Astrocyte of the hippocampus (primary cell): ENCODE results near the gene CEACAM6.

Experiments used
- DNase-seq: peaks from one replicate; pipeline ENCODE4 v3.0.0; 2011; ENCODE audit warnings: low read depth, low spot score

The CEACAM6 gene

DNA sequence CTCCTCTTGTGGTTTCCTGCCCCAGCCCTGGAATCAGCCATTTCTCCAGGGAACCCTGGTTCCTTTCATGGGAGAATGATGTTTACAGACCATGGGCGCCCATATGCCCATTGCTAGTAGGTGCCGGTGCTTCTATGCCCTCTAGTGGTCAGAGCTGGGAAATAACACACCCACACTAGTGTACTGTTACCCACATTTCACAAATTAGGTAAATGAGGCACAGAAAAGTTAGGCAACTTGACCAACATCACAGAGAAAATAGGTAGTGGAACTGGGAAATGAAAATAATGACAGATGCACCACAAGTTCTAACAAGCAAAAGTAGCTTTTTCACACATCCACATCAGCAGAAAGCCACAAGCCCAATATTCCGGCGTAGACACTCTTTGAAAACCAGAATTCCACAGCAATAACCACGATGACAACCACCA, 39.7 kb downstream of the CEACAM6 start:
- DNase-seq, result peak; percentile 48

DNA sequence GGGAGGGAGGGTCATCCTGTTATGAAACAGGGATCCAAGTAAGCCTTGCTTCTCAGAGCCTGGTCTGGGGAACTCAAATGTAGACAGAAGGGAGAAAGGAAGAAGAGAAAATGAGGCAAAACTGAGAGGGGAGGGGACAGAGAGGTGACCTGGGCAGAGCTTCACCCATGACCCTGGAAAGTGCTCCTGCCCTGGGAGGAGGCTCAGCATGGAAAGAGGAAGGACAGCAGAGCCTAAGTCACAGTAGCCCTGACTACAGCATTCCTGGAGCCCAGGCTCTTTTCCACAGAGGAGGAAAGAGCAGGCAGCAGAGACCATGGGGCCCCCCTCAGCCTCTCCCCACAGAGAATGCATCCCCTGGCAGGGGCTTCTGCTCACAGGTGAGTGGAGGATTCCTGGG, 41.0 kb downstream of the CEACAM6 start, which contains the start of gene CEACAM3:
TSS of gene CEACAM3 (plus strand) at position 226 of the 400 bp plus-strand sequence. CDS start at position 317, 91 bp downstream.
- DNase-seq, result no peak

DNA sequence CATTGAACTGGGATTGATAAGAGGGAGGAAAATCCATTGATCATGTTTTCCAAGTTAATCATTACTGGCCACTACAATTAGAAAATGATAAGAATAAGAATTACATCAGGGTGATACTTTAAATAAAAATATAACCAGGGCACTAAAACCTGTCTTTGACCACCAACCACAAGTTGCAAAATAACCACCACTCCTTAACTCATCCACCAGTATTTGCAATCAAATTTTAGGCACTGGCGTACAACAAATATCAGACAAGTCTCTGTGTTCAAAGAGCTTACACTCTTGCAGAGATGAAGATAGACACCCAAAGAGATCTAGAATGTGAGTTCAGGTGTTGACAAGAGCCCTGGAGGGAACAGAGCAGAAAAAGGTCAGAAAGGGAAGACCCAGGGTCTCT, 41.6 kb downstream of the CEACAM6 start:
- no peak for DNase-seq

DNA sequence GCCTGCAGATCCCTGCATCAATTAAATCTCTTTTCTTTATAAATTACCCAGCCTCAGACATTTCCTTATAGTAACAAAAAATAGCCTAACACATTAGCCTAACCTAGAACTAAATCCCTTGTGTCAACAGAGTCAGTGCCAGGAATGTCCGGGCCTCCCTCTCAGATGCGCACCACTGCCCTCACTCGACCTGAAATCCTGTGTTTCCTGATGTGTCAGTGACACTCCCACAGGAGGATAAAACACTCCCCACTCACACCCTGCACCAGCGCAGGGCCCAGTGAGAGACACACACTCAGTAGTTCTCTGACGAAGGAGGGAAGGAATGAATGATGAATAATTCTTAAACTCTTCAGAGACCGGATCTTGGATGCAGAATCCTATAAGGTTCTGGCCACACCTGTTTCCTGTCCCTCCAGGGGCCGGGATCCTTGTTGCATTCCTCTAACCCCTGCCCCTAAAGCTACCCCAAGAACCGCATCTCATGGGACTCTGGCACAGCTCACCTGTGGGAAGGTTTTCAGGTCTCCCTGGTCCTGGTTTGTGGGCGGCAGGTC, 44.2 kb downstream of the CEACAM6 start:
- DNase-seq, result no peak

DNA sequence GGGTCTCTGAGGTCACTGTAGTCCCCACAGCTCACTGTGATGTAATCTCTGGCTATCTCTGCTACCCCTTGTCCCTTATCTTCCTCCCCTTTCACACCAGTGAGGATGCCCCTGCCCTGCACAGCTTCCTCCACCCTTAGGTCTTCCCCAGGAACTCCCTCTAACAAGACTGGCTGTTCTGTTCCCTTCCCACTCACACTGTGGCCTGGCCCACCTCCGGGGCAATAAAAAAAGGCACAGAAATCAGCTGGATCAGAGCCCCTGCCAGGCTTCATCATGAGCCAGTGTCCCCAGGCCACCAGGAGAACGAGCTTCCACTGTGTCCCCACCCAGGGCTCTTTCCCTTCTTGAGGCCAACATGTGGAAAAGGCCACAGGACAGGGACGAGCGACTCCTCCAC, 45.7 kb downstream of the CEACAM6 start:
- DNase-seq, result no peak

DNA sequence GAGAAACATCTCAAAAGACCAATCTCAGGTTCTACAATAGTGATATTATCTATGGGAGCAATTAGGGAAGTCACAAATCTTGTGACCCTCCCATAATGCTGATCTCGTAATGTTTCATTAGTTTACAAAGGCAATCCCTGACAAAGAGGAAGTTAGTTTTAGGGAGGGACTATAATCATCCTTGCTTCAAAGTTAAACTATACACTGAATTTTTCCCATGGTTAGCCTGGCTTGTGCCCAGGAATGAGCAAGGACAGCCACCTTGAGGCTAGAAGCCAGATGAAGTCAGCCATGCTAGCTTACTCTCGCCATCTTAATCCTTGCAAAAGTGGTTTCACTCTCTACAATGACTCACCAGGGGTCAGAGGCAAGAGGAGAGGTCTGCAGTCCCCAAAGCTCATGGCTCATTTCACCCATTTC, 46.5 kb downstream of the CEACAM6 start:
- no peak for DNase-seq

DNA sequence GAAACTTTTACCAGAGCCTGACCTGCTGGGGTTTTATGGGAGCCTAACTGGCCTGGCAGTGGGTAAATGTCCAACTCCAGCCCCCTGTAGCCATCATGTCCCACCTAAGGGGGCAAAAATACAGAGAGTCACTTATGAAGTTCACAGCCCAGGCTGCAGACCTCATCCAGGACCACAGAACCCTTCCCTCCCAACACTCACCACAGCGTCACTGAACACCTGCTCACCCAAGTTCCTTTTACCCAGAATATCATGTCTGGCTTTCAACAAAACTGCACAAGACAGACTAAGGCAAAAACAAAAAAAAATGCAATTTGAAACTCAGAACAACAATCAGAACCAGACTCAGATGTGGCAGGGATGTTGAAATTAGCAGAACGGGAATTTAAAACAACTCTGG, 47.4 kb downstream of the CEACAM6 start:
- DNase-seq, result no peak

DNA sequence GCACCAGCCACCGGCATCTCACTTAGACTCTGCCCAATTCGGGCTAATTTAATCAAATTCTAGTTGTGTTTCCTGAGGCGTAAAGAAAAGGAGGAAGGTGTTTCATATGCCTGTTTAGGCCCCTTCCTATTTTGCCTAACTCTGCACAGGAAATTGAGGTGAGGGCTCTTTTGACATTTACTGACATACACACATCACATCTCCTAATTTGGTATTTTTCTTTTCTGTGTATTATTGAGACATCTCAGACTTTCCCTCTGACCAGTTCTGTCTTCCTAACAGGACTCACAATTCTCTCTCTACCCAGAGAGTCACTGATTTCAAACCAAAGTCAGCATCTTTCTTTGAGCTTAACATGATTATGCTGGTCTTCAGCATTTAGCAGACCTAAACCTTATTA, 49.0 kb downstream of the CEACAM6 start:
- DNase-seq, result no peak

DNA sequence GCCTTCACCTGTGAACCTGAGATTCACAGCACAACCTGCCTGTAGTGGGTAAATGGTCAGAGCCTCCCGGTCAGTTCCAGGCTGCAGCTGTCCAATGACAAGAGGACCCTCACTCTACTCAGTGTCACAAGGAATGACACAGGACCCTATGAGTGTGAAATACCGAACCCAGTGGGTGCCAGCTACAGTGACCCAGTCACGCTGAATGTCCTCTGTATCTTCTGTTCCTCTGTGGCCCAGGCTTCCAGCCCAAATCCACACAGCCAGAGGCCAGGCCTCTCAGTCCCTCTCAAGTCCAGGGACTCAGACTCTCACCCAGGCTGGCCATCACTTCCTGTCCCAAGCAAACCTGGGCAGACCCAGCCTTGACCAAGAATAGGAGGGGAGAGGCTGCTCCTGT, 51.8 kb downstream of the CEACAM6 start:
- DNase-seq, result no peak

DNA sequence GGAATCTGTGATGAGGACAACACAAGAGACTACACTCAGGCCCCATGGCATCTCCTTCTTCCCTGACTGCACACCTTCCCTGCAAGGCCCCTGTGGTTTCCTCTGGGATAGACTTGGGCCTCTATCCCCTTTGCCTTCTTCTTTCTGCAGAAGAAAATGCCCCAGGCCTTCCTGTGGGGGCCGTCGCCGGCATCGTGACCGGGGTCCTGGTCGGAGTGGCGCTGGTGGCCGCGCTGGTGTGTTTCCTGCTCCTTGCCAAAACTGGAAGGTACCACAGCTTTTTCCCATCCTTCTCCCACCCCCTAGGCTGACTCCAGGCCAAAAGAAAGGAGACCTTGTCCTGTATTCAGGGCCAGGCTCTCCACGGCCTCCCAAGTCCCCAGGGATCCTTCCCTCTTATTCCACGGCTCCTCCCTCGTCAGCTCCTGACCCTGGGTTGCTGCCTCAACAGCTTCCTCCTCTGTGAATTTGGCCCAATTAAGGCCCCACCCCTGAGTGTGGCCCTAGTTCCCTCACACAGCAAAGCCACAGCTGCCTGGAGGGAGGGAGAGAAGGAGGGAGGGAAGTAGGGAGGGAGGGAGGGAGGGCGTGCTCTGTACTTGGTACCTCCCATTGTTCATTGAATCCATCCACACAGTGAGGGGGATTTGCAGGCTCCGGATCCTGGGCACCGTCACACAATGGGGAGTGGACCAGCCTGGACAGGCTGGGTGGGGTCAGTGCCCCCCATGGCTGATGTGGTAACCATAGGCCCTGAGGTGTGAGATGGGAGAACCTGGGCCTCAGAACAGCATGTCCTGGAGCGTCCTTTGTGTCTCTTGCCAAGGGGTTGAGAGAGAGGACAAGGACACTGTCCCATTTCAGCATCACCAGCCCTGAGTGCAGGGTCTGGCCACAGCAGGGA, 53.6 kb downstream of the CEACAM6 start:
- no peak for DNase-seq

DNA sequence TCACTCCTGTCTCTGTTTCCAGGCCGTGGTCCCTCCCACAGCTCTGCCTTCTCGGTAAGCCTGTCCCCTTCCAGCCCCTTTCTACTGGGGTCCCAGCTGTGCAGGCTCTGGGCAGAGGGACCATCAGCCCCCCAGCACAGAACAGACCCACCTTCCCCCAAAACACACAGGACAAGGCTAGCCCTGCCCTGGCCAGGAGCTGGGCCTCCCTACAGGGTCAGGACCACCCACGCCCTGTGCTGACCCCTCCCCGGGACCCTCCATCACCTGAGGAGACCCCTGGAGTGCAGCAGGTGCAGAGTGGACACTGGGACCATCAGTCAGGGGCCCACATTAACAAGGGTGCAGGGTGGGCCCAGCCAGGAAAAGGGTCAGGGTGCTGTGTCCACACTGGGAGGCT, 55.0 kb downstream of the CEACAM6 start:
- DNase-seq, result no peak

DNA sequence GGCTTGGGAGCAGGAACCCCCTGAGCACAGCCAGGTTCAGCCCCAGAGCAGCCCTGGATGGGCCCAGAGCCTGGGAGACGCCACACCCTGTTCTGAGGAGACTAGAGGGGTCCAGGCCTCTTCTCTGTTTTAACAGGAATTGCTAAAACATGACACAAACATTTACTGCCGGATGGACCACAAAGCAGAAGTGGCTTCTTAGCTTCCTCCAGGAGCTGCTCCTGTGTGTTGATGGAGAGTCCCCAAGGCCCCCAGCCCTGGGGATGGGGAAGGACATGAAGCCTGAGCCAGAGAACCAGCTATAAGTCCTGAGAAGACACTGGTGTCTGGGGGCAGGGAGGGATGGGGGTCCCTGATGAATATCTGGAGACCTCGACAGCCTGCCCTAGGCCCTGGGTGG, 55.7 kb downstream of the CEACAM6 start:
- DNase-seq, result no peak

DNA sequence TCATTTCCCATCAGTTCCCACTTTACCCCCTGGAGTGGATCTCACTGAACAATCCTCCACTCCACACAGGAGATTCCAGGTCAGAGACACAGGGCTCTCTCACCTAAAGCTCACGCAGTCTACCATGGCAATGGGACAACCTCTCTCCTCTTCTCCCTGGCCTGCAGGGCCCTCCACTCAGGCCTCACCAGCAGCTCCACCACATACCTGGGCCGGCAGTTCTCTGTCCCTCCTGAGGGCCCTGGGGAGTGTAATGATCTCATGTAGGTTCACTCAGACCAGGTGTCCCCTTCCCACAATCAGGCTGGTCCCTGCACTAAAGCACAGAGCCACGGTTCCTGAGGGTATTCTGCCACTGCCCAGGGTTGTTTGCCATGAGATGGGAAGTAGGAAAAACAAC, 56.7 kb downstream of the CEACAM6 start:
- DNase-seq, result no peak

DNA sequence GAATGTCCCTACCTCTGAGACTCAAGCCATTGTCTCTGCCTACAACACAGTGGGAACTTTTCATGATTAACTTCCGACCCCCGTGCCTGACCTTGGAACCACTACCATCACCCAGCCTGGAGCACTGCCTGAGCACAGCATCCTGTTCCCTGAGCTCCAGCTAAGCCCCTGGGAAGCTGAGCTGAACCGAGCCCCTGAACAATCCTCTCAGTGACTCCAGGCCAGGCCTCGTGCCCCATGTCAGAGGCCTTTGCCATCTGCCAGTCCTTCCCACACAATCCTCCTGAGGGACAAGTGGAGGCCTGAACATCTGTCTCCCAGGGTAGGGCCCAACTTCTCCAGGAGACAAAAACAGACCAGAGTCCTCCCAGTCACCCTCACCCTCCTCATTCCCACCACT, 58.6 kb downstream of the CEACAM6 start:
- no peak for DNase-seq

DNA sequence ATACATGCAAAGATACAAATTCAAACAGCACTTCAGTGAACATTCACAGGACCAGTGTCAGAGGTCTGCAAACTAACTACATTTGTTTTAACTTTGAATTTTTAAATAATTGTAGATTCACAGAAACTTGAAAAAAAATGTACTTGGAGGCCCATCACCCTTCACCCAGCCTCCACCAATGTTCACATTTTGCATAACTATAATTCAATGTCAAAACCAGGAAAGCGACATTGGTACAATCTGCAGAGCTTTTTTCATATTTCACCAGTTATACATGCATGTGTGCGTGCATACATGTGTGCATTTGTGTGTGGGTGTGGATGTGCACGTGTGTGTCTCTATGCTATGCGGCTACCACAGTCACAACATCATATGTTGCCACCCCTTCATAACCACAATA, 60.0 kb downstream of the CEACAM6 start:
- no peak for DNase-seq

DNA sequence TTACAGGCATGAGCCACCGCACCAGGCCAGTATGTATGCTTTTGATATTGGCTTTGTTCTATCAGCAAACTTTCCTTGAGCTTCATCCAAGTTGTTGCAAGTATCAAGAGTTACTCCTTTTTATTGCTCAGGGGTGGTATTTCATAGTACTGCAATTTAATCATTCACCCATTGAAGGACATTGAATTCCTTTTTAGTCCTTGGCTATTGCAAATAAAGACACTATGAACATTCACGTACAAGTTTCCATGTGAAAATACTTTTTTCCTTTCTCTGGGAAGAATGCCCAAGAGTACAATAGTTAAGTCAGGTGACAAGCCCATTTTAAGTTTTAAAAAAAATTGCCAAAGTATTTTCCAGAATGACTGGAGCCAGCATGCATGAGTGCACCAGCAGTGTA, 61.4 kb downstream of the CEACAM6 start:
- peak; percentile 11 for DNase-seq

DNA sequence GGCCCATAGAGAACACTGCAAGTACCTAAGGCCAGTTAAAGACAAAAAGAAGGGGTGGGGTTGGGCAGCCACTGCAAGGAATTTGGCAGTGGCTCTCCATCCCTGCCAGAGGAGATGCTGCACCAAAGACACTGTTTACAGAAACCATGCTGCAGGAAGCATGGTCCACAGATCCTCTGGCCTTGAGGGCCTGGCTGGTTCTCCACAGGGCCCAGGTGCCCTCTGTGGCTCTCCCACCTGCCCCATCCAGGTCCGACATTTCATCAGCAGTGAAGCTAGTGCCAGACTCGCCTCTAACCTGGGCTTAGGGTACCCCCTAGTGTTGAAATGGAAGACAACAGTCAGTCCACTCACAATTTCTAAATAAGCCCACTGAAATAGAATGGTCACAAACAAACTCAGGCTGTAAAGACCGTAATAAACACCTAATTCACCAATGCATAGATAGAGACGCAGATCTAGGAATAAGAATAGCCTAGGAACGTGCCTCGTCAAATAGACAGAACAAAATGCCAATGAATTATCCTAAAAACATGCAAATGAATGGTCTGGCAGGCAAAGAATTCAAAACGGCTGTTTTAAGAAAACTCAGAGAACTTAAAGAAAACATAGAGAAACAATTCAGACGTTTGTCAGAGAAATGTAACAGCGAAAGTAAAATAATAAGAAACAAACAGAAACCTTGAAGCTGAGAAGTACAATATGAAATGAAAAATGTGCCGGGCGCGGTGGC, 65.8 kb downstream of the CEACAM6 start:
- DNase-seq, result peak; percentile 37
